Measurements from ENCODE around the gene DNAJB14. TPM values are rescaled to one million over a fixed set of nuclear protein-coding genes. Genes with fewer than 3 reads are reported as not detected.

The DNAJB14 gene
- total and polyA plus RNA-seq, 2 of the 13 experiments (the other 11 are each of a cell fraction or from before 2014, with no cell fraction given): 9.1 to 38.1 TPM

DNA sequence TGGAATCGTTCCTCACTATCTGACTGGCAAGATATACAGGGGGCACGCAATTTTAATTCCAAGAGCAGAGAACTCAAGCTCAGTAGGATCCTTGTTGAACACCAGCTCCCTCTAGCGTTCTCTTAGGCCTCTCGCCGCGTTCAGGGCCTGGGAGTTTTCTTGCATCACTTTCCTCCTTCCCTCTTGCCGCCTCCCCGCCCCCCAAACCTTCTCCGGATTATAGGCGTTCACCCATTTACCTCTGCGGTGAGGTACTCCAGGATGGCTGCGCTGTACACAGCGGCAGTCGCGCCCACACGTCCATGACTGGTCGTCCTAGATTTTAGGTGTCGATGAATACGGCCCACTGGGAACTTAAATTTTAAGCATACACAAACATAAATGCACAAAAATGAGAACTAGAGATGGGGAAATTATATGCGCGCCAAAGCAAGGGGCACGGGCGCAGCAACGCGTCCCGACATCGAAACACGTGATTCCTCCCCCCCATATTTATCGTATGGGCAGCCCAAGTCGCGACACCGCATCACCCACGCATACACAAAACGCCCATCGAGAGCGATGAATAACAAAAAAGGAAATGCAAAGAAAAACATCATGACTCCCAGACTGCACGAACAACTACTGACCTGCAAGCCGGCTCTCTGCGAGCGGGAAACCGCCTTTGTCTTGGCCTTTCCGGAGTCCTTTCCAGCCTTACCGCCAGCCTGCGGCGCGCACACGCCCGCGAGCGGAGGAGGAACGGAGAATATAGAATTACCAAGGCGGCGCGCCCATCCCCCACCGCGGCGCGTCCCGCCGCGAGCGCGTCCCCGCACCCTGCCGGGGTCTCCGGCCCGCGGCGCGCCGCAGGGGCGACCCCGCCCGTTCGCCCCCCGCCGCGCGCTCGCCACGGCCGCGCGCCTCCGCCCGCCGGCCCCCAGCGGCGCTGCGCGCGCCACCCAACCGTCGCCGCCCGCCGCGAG, 2.9 kb upstream of the DNAJB14 start (continued):
- TF ChIP-seq ZEB1 (IDR thresholded peaks at IDR 0.05; ENCODE audit: insufficient replicate concordance, low read depth): peak; percentile 47
- peak; percentile 9 for TF ChIP-seq RBM39 (IDR thresholded peaks at IDR 0.05; ENCODE audit: low read depth, low read length, poor library complexity, severe bottlenecking)
- no peak for TF ChIP-seq ZNF567 (CRISPR knock-in tag; IDR thresholded peaks at IDR 0.05; ENCODE audit: borderline replicate concordance)
- no peak; the same call in 1 of the 2 replicates for TF ChIP-seq ZNF598 (CRISPR knock-in tag; IDR thresholded peaks at IDR 0.05; ENCODE audit: borderline replicate concordance)
- TF ChIP-seq ZNF777 (CRISPR knock-in tag; IDR thresholded peaks at IDR 0.05): peak; percentile 29
- no peak for TF ChIP-seq RFX5 (IDR thresholded peaks at IDR 0.05; ENCODE audit: low read depth, low read length)
- no peak for TF ChIP-seq ZNF251 (CRISPR knock-in tag; IDR thresholded peaks at IDR 0.05)
- peak; percentile 54; the same call in 1 of the 2 replicates for TF ChIP-seq ZNF678 (CRISPR knock-in tag; IDR thresholded peaks at IDR 0.05)
- 0 out of 2 replicates have a peak, but pooled peaks have one; percentile 32 for TF ChIP-seq POGZ (CRISPR knock-in tag; IDR thresholded peaks at IDR 0.05)
- TF ChIP-seq, protein P1, sequence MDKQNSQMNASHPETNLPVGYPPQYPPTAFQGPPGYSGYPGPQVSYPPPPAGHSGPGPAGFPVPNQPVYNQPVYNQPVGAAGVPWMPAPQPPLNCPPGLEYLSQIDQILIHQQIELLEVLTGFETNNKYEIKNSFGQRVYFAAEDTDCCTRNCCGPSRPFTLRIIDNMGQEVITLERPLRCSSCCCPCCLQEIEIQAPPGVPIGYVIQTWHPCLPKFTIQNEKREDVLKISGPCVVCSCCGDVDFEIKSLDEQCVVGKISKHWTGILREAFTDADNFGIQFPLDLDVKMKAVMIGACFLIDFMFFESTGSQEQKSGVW (CRISPR knock-in tag; IDR thresholded peaks at IDR 0.05; ENCODE audit: borderline replicate concordance): no peak
- no peak for TF ChIP-seq CENPT (CRISPR knock-in tag; IDR thresholded peaks at IDR 0.05; ENCODE audit: low read depth)
- TF ChIP-seq CC2D1A (CRISPR knock-in tag; IDR thresholded peaks at IDR 0.05): no peak
- TF ChIP-seq DPF2 (CRISPR knock-in tag; IDR thresholded peaks at IDR 0.05; ENCODE audit: borderline replicate concordance, low read depth): no peak
- no peak for TF ChIP-seq ZNF260 (CRISPR knock-in tag; IDR thresholded peaks at IDR 0.05; ENCODE audit: borderline replicate concordance, low read depth)
- no peak for TF ChIP-seq CCAR2 (optimal IDR thresholded peaks at IDR 0.05; ENCODE audit: low read depth, low read length)
- TF ChIP-seq WIZ (CRISPR knock-in tag; IDR thresholded peaks at IDR 0.05): no peak
- peak; percentile 74; the same call in 1 of the 2 replicates for TF ChIP-seq KMT2A (CRISPR knock-in tag; IDR thresholded peaks at IDR 0.05)
- TF ChIP-seq ZNF121 (CRISPR knock-in tag; IDR thresholded peaks at IDR 0.05): no peak
- TF ChIP-seq XBP1 (CRISPR knock-in tag; IDR thresholded peaks at IDR 0.05): no peak
- TF ChIP-seq ZNF468 (CRISPR knock-in tag; IDR thresholded peaks at IDR 0.05): no peak
- TF ChIP-seq, protein P2, sequence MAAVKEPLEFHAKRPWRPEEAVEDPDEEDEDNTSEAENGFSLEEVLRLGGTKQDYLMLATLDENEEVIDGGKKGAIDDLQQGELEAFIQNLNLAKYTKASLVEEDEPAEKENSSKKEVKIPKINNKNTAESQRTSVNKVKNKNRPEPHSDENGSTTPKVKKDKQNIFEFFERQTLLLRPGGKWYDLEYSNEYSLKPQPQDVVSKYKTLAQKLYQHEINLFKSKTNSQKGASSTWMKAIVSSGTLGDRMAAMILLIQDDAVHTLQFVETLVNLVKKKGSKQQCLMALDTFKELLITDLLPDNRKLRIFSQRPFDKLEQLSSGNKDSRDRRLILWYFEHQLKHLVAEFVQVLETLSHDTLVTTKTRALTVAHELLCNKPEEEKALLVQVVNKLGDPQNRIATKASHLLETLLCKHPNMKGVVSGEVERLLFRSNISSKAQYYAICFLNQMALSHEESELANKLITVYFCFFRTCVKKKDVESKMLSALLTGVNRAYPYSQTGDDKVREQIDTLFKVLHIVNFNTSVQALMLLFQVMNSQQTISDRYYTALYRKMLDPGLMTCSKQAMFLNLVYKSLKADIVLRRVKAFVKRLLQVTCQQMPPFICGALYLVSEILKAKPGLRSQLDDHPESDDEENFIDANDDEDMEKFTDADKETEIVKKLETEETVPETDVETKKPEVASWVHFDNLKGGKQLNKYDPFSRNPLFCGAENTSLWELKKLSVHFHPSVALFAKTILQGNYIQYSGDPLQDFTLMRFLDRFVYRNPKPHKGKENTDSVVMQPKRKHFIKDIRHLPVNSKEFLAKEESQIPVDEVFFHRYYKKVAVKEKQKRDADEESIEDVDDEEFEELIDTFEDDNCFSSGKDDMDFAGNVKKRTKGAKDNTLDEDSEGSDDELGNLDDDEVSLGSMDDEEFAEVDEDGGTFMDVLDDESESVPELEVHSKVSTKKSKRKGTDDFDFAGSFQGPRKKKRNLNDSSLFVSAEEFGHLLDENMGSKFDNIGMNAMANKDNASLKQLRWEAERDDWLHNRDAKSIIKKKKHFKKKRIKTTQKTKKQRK (IDR thresholded peaks at IDR 0.05; ENCODE audit: low read length): no peak
- TF ChIP-seq PPARG (CRISPR knock-in tag; conservative IDR thresholded peaks at IDR 0.05): no peak
- no peak for TF ChIP-seq ZFP41 (CRISPR knock-in tag; IDR thresholded peaks at IDR 0.05; ENCODE audit: borderline replicate concordance)

Data from HepG2 (cell line).